SH-SY5Y (cell line): ENCODE results near the gene ZNF428.

Experiments
- GATA2 ChIP-seq: IDR thresholded peaks from 2 replicates; pipeline ENCODE4 v1.6.1; 2011; ENCODE audit warnings: mild to moderate bottlenecking, low read depth, low read length
- GATA3 ChIP-seq: IDR thresholded peaks from 2 replicates; pipeline ENCODE4 v1.6.1; 2011; ENCODE audit warnings: low read depth, mild to moderate bottlenecking, low read length, moderate library complexity

ZNF428 gene

GRCh38 chr19:43651758-43652545, 32.5 kb upstream of the ZNF428 start:
- no peak for TF ChIP-seq GATA2
- no peak for TF ChIP-seq GATA3

DNA sequence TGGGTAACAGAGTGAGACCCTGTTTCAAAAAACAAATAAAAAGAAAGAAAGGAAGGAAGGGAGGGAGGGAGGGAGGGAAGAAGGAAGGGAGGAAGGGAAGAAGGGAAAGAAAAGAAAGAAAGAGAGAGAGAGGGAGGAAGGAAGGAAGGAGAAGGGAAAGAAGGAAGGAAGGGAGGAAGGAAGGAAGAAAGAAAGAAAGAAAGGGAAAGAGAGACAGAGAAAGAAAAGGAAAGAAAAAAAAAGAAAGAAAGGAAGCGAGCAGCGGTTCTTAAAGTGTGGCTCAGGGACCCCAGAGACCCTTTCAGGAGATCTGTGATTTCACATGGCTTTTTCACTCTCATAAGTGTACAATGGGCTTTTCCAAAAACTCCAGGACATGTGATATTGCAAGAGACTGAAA, 30.1 kb upstream of the ZNF428 start:
- TF ChIP-seq GATA2 = no peak
- no peak for TF ChIP-seq GATA3

- TF ChIP-seq GATA3 (no peak), GATA2 (no peak)
These were observed 29.2 kb upstream of the ZNF428 start for GRCh38 chr19:43648633-43649032.

DNA sequence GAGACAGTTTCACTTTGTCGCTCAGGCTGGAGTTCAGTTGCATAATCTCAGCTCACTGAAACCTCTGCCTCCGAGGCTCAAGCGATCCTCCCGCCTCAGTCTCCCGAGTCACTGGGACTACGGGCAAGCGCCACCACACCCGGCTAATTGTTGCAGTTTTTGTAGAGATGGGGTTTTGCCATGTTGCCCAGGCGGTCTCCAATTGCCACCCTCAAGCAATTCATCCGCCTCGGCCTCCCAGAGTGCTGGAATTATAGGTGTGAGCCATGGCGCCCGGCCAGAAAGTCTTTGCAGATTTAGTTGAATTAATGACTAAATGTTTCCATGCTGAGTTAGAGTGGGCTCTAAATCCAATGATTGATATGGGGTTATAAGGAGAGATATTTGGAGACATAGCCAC, 24.8 kb upstream of the ZNF428 start:
- TF ChIP-seq GATA2 (no peak), GATA3 (no peak)

- TF ChIP-seq GATA2 (no peak), GATA3 (no peak)
These were observed 23.9 kb upstream of the ZNF428 start for GRCh38 chr19:43643326-43643725.

DNA sequence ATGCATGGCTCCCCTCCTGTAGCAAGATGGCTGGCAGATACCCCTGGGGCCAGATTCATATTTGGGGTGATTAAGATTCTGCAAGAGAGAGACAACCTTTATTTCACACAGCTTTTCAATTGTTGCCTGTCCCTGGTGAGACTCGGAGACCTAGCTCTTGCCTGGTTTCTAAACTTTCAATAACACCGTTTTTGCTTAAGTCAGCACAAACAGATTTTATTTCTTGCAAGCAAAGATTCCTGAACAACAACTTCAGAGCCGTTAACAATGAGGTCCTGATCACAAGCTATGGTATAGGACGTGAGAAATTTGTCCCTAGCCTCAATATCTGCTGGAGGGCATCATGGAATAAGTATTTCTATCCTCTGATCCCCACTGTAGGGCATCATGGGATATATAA, 23.1 kb upstream of the ZNF428 start:
- TF ChIP-seq GATA3 = no peak

DNA sequence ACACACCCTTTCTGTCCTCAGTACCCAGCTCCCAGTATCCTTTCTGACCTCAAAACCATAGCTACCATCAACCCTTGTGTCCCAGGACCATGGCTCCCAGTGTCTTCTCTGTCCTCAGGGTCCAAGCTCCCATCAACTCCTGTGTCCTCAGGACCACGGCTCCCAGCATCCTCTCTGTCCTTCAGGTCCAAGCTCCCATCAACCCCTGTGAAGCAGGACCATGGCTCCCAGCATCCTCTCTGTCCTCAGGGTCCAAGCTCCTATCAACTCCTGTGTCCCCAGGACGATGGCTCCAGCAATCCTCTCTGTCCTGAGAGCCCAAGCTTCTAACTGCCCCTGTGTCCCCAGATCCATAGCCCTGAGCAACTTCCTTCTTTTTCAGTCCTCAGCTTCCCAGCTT, 21.9 kb upstream of the ZNF428 start:
- TF ChIP-seq GATA2 = no peak
- no peak for TF ChIP-seq GATA3

DNA sequence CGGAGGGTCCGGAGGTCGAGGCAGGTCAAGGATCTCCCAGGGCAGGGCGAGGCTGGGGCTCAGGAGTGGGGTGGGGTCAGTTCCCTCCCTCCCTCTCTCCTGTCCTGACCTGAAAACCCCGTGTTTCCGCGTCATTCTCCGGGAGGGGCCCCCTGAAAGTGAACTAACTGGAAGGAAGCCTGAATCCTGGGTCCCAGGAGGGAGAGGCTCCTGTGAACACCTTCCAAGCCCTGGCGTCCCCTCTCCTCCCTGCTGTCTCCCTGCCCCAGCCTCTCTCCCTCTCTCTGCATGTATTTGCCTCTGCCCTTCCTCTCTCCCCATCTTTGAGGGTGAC, 21.0 kb upstream of the ZNF428 start:
- TF ChIP-seq GATA3 (no peak), GATA2 (no peak)

GRCh38 chr19:43639519-43640423, 20.3 kb upstream of the ZNF428 start, which contains the start of gene CADM4:
CADM4 (minus strand) TSS chr19:43639850; CDS start chr19:43639790, 60 bp downstream.
- TF ChIP-seq GATA2 (no peak), GATA3 (no peak)

GRCh38 chr19:43638995-43639518, 19.6 kb upstream of the ZNF428 start:
- no peak for TF ChIP-seq GATA2
- no peak for TF ChIP-seq GATA3

GRCh38 chr19:43638214-43638994, 19.0 kb upstream of the ZNF428 start:
- TF ChIP-seq GATA3 (no peak), GATA2 (no peak)

DNA sequence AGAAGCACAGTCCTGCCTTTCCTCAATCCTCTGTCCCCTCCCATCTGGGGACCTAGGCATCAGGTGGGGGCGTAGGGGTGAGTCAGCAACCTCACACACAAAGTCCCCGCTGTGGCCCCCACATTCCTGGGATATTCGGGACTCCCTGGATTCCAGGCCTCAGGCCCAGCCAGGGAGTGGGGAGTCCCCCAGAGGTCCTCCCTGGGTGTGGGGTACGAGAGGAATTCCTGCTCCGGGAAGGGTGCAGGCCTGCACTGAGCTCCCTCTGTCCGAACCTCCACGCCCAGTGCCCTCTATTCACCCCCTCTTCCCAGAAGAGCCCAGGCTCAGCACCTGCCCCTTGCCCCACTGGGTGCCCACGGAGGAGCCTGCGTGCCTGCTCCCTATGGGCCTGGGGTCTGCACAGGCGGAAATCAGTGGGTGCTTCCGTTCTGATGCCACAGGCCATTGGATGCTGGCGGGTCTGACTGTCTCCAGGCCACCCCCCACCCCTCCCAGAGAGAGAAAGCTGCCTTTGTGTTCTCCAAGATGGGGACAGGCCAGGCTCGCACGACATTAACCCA, 16.8 kb upstream of the ZNF428 start:
- TF ChIP-seq GATA3 (no peak), GATA2 (no peak)

GRCh38 chr19:43634872-43635560, 15.6 kb upstream of the ZNF428 start:
- TF ChIP-seq GATA3 (no peak), GATA2 (no peak)

GRCh38 chr19:43634506-43634871, 15.1 kb upstream of the ZNF428 start:
- TF ChIP-seq GATA3 (no peak), GATA2 (no peak)
